ENCODE data around the gene TLR8. TPM values are rescaled to one million over a fixed set of nuclear protein-coding genes. Genes with fewer than 3 reads are reported as not detected.

The TLR8 gene
- total RNA-seq, 2 experiments from 2014 or later, result not detected

DNA sequence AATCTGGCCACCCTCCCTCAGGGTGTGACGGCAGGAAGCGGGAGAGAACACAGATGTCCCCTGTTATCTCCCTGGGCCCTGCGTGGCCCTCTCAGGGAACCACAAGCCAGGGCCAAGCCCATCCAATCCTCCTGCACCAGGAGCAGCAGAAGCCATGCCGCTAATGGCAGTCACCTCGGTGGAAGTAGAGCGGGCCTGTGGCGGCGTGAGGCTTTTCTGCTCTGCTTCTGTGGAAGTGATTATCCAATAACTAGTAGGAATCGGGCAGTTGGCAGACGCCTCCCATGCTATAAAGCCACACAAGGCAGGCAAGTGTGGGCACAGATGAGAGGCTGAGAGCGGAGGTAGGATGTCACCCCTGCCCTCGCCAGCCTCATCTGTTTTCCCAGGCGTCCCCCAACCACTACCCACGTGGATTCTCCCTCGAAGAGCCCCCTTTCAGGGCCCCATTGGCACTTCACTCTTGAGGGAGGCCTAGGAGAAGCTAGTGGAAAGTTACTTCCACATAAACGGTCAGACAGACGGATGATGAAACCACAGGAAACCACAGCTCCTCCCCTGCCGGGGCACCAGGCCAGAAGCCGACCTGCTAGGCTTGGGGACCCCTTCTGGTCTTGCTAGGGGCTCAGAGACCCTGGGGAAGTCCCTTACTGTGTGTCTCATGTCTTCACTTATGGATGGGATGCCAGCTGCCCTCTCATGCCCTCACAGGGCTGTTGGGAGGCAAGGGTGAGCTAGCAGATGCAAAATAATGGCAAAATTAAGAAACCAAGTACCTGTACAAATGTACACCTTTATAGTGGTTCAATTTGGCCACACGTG, 49.7 kb downstream of the TLR8 start:
- DNase-seq (ENCODE audit: low spot score), result peak; percentile 88
- H3K4me3 ChIP-seq (ENCODE audit: low read depth, low read length, poor library complexity, severe bottlenecking), result peak overlapping the region; percentile 63
- H3K9me3 ChIP-seq (ENCODE audit: low read length), result no peaks in the 10 kb centered on the region
- H3K4me2 ChIP-seq (ENCODE audit: low read length), result peak overlapping the region; percentile 84
- peaks cover 85% of the 10 kb centered on the region for H3K4me1 ChIP-seq (ENCODE audit: insufficient read depth, low read length, poor library complexity, severe bottlenecking)
- H3K9me2 ChIP-seq (ENCODE audit: insufficient read depth, low read length), result no peaks in the 10 kb centered on the region
- H3K79me2 ChIP-seq (ENCODE audit: insufficient read depth, low read depth, low read length), result no peaks in the 10 kb centered on the region
- BruUV-seq (replicated peaks), result TSS peak; percentile 89
- no peaks in the 10 kb centered on the region for H4K20me1 ChIP-seq (ENCODE audit: insufficient read depth, low read length)
- intact Hi-C loops (cut with micrococcal nuclease; ENCODE audit: unreplicated experiment), result loop anchor here (1.0 to 5.0 kb wide), 3 partner anchors 17 to 776 kb away; partner anchors contain the start of genes OFD1, TLR7 and TRAPPC2
- no peaks in the 10 kb centered on the region for H3K36me3 ChIP-seq (ENCODE audit: insufficient read depth, low read length)
- no peak for TF ChIP-seq EZH2phosphoT487 (IDR thresholded peaks at IDR 0.05; ENCODE audit: borderline replicate concordance, low read depth, low read length)
- TF ChIP-seq, protein P1, sequence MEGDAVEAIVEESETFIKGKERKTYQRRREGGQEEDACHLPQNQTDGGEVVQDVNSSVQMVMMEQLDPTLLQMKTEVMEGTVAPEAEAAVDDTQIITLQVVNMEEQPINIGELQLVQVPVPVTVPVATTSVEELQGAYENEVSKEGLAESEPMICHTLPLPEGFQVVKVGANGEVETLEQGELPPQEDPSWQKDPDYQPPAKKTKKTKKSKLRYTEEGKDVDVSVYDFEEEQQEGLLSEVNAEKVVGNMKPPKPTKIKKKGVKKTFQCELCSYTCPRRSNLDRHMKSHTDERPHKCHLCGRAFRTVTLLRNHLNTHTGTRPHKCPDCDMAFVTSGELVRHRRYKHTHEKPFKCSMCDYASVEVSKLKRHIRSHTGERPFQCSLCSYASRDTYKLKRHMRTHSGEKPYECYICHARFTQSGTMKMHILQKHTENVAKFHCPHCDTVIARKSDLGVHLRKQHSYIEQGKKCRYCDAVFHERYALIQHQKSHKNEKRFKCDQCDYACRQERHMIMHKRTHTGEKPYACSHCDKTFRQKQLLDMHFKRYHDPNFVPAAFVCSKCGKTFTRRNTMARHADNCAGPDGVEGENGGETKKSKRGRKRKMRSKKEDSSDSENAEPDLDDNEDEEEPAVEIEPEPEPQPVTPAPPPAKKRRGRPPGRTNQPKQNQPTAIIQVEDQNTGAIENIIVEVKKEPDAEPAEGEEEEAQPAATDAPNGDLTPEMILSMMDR (conservative IDR thresholded peaks at IDR 0.05; ENCODE audit: low read length), result no peak
- CTCF ChIA-PET (ENCODE audit: unreplicated experiment), result interaction anchor here (1.2 kb wide), 1 partner anchor 15 kb away, joined by 4 read pairs; no protein-coding TSS in a partner anchor
- H2AFZ ChIP-seq (ENCODE audit: low read length), result no peak overlapping the region
- H3K27ac ChIP-seq (ENCODE audit: low read depth, low read length, poor library complexity, severe bottlenecking), result peak overlapping the region; percentile 100
- POLR2A ChIA-PET, result interaction anchor here (0.6 to 6.2 kb wide), 10 partner anchors 10 to 743 kb away, joined by 3 to 148 read pairs (median 4); partner anchors contain the start of gene TMSB4X

DNA sequence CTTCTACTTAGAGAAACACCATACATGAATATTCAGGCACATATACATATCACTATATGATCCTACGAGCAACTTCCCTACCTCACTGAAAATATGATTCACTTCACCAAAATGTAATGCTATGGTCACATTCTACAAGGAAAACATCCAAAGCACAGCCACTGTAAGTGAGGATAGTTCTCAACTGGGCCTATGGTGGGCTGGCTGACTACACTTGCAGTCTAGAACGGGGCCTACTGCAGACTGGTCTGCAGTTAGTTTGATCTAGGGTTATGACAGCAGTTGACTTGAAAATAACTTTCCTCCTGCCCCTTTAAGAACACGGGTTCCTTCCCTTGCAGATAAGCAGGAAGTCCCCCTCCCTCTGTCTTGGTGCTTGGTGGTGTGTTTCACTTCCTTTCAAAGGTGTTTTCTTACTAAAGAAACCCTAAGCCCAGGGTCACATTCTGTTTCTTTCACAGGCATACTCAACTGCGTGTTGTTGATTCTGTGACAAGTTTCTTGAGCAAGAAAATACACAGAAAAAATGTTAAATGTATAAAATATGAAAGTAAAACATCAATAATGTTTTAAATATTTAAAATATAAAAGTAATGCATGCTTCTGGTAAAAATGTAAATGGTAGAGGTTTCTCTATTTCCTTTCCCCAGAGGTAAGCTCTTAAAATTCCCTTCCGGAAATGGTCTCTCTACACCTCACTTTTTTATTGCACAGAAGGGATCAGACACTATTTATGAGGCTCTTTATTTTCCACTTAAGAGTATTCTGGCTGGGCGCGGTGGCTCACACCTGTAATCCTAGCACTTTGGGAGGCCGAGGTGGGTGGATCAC, 50.5 kb downstream of the TLR8 start:
- peak overlapping the region; percentile 34; the same call in 1 of the 2 replicates for H2AFZ ChIP-seq (ENCODE audit: low read length)
- CTCF ChIA-PET (ENCODE audit: unreplicated experiment), result no interaction called here
- H4K20me1 ChIP-seq (ENCODE audit: insufficient read depth, low read length), result no peaks in the 10 kb centered on the region
- DNase-seq (ENCODE audit: low spot score), result peak; percentile 92
- no peaks in the 10 kb centered on the region for H3K36me3 ChIP-seq (ENCODE audit: insufficient read depth, low read length)
- peak overlapping the region; percentile 63 for H3K4me3 ChIP-seq (ENCODE audit: low read depth, low read length, poor library complexity, severe bottlenecking)
- H3K4me2 ChIP-seq (ENCODE audit: low read length), result peak overlapping the region; percentile 84
- H3K9me2 ChIP-seq (ENCODE audit: insufficient read depth, low read length), result no peaks in the 10 kb centered on the region
- H3K9me3 ChIP-seq (ENCODE audit: low read length), result no peaks in the 10 kb centered on the region
- intact Hi-C loops (cut with micrococcal nuclease; ENCODE audit: unreplicated experiment), result loop anchor here (1.0 to 5.0 kb wide), 3 partner anchors 16 to 775 kb away; partner anchors contain the start of genes OFD1, TLR7 and TRAPPC2
- peaks cover 85% of the 10 kb centered on the region for H3K4me1 ChIP-seq (ENCODE audit: insufficient read depth, low read length, poor library complexity, severe bottlenecking)
- POLR2A ChIA-PET, result interaction anchor here (0.5 to 6.2 kb wide), 13 partner anchors 9 to 389 kb away, joined by 3 to 148 read pairs (median 4); partner anchors contain the start of gene TMSB4X
- BruUV-seq (replicated peaks), result TSS peak; percentile 93
- H3K79me2 ChIP-seq (ENCODE audit: insufficient read depth, low read depth, low read length), result no peaks in the 10 kb centered on the region
- TF ChIP-seq, protein P1 (conservative IDR thresholded peaks at IDR 0.05; ENCODE audit: low read length), result no peak
- no peak for TF ChIP-seq EZH2phosphoT487 (IDR thresholded peaks at IDR 0.05; ENCODE audit: borderline replicate concordance, low read depth, low read length)
- peak overlapping the region; percentile 100 for H3K27ac ChIP-seq (ENCODE audit: low read depth, low read length, poor library complexity, severe bottlenecking)

All from OCI-LY7 (cell line).